Heart right ventricle (tissue), 16 donors: ENCODE data around the gene SLC45A3. TPM values are rescaled to one million over a fixed set of nuclear protein-coding genes. Genes with fewer than 3 reads are reported as not detected.

Experiments used
- ATAC-seq, 8 donors: fragments of 200-7000 bp; cut with Tn5 transposase; one replicate each; pipeline ENCODE4 v1.9.1; 2020; ENCODE audit warnings: mild to moderate bottlenecking in 8 of 8, moderate library complexity in 8 of 8, moderate number of reproducible peaks in 1 of 8
- DNase-seq, 2 donors: peaks; one replicate each; pipeline ENCODE4 v3.0.0-alpha.2; 2020
- H3K27ac ChIP-seq, 10 donors: fragments of 200-600 bp; sonication (generic) in 2 of 10; one replicate each; pipeline versions ENCODE4 v1.5.0 to v1.8.0; 2020 to 2022; ENCODE audit warnings: mild to moderate bottlenecking in 3 of 10
- H3K27me3 ChIP-seq, 7 donors: fragments of 200-600 bp; one replicate each; pipeline ENCODE4 v1.8.0; 2021 to 2022; ENCODE audit warnings: mild to moderate bottlenecking in 2 of 7
- H3K36me3 ChIP-seq, 9 donors: fragments of 200-600 bp; sonication (generic) in 1 of 9; one replicate each; pipeline versions ENCODE4 v1.5.0 to v1.8.0; 2020 to 2022; ENCODE audit warnings: mild to moderate bottlenecking in 2 of 9
- H3K4me1 ChIP-seq, 9 donors: fragments of 200-600 bp; sonication (generic) in 1 of 9; one replicate each; pipeline versions ENCODE4 v1.5.0 to v1.8.0; 2020 to 2022; ENCODE audit warnings: mild to moderate bottlenecking in 4 of 9
- H3K4me3 ChIP-seq, 10 donors: fragments of 200-600 bp; sonication (generic) in 2 of 10; one replicate each; pipeline versions ENCODE4 v1.5.0 to v1.8.0; 2020 to 2022; ENCODE audit warnings: mild to moderate bottlenecking in 7 of 10, moderate library complexity in 2 of 10
- H3K9me3 ChIP-seq, 11 donors: fragments of 200-600 bp in 10 of 11; sonication (generic) in 2 of 11; one replicate each; pipeline versions ENCODE4 v1.5.0 to v1.8.0; 2013 to 2022; ENCODE audit warnings: mild to moderate bottlenecking in 2 of 11, control low read depth in 1 of 11, moderate library complexity in 1 of 11
- WGBS, 2 donors: extraction: QIAGEN DNeasy Blood & Tissue Kit; methylation state at CpG; one replicate each; pipeline ENCODE4 v1.1.7; 2013; ENCODE audit warnings: inconsistent platforms in 1 of 2; 5-methylcytosine and 5-hydroxymethylcytosine counted together
- intact Hi-C, 10 donors: fragments of 100-400 bp; cut with DNase I; formaldehyde crosslinking; loops; one replicate each; pipeline versions ENCODE4 v1.11.1 to v1.14.2; 2022
- polyA plus RNA-seq, 2 donors: library from polyadenylated mRNA; stranded (reverse); fragments of 200-250 nt; gene quantifications; one replicate each; pipeline ENCODE4 v1.2.3, GENCODE V29; 2013
- total RNA-seq, 10 donors: library from RNA; stranded (reverse); fragmentation: NEBNext Ultra II Directional in 3 of 10; extraction: Animal tissue kit (Norgen Biotek cat#: 25700) in 3 of 10; gene quantifications; one replicate each; pipeline versions ENCODE4 v1.2.1 to v1.2.4, GENCODE V29; 2021 to 2023
- TF ChIP-seq, protein P1 (sequence below), 9 donors: fragments of 200-600 bp; sonication (generic) in 2 of 9; IDR thresholded peaks; one replicate each; pipeline versions ENCODE4 v1.5.0 to v1.8.0; 2021 to 2022; ENCODE audit warnings: antibody characterized with exemption in 9 of 9, mild to moderate bottlenecking in 5 of 9, moderate library complexity in 1 of 9
- donor health status: Arrhythmogenic right ventricular cardiomyopathy.
- donor health status: ischemic (EF 13 %, LVEDD 7.1; RV severe dilation, severe dysfunction).
- donor health status: healthy with polysubstance abuse.
- donor health status: DM: no; HTN: yes; CAD: no.
- donor health status: DM: no; HTN: no; CAD: no.
- donor health status: ischemic (EF 25% LVEDD 6.9; RV normal size, moderate dysfunction).
- donor health status: ischemic (EF 25% LVEDD 5.7; RV mildly dilated, moderate dysfunction).
- donor health status: healthy.
- donor health status: DM: yes; HTN: yes; CAD: no.
- donor health status: Ischemic cardiomyopathy.
- donor health status: ischemic (EF 35%, LVEDD 5.7; RV mildly dilated, moderate dysfunction).
- donor health status: nonischemic (EF 11% LVEDD 7.7; RV severe dilation, severe dysfunction).
- donor health status: DM: yes; HTN: yes; CAD: no.
- donor health status: PGD.
- donor health status: ischemic (EF 29% LVEDD 5.4; RV normal size, mild dysfunction).
- donor health status: nonischemic (EF 23%, LVEDD 6.1; RV moderate dilation, normal function).

The SLC45A3 gene
- total and polyA plus RNA-seq, 12 donors, result 1.4 to 7.9 (median 2.2) TPM

- peaks cover 0 to 30% (median 17%) of the 10 kb centered on the region in 9 donors for H3K4me1 ChIP-seq
- TF ChIP-seq, protein P1, sequence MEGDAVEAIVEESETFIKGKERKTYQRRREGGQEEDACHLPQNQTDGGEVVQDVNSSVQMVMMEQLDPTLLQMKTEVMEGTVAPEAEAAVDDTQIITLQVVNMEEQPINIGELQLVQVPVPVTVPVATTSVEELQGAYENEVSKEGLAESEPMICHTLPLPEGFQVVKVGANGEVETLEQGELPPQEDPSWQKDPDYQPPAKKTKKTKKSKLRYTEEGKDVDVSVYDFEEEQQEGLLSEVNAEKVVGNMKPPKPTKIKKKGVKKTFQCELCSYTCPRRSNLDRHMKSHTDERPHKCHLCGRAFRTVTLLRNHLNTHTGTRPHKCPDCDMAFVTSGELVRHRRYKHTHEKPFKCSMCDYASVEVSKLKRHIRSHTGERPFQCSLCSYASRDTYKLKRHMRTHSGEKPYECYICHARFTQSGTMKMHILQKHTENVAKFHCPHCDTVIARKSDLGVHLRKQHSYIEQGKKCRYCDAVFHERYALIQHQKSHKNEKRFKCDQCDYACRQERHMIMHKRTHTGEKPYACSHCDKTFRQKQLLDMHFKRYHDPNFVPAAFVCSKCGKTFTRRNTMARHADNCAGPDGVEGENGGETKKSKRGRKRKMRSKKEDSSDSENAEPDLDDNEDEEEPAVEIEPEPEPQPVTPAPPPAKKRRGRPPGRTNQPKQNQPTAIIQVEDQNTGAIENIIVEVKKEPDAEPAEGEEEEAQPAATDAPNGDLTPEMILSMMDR (IDR thresholded peaks at IDR 0.05), result no peak
- H3K36me3 ChIP-seq, result peaks cover 0 to 85% (median 28%) of the 10 kb centered on the region in 9 donors
- intact Hi-C loops, result no loop called here
- no peak overlapping the region for H3K4me3 ChIP-seq
- 86 to 88% methylated on average over 1 of the region's 1 CpG for WGBS, 2 donors
- H3K27me3 ChIP-seq, result no peaks in the 10 kb centered on the region
- no peak overlapping the region for H3K27ac ChIP-seq
- no peaks in the 10 kb centered on the region for H3K9me3 ChIP-seq
- DNase-seq, result no peak
- no peak for ATAC-seq
These were observed 67.8 kb downstream of the SLC45A3 start for GRCh38 chr1:205612556-205612955.

GRCh38 chr1:205612104-205612503 is 68.2 kb downstream of the SLC45A3 start:
- H3K4me3 ChIP-seq, result no peak overlapping the region
- WGBS, 2 donors, result 81 to 87% methylated on average over 3 of the region's 3 CpGs
- H3K36me3 ChIP-seq, result peaks cover 0 to 85% (median 26%) of the 10 kb centered on the region in 9 donors
- TF ChIP-seq, protein P1 (IDR thresholded peaks at IDR 0.05), result no peak
- no peaks in the 10 kb centered on the region for H3K27me3 ChIP-seq
- ATAC-seq (no peak), DNase-seq (no peak)
- H3K27ac ChIP-seq, result no peak overlapping the region
- H3K9me3 ChIP-seq, result no peaks in the 10 kb centered on the region
- intact Hi-C loops, result no loop called here
- peaks cover 0 to 30% (median 17%) of the 10 kb centered on the region in 9 donors for H3K4me1 ChIP-seq

- Histone ChIP-seq H3K9me3 (no peaks in the 10 kb centered on the region), H3K4me3 (no peak overlapping the region), H3K27ac (peak overlapping the region in 2 of 10 donors; percentile 50 to 51), H3K36me3 (peaks cover 0 to 82% (median 17%) of the 10 kb centered on the region in 9 donors), H3K4me1 (peaks cover 0 to 30% (median 17%) of the 10 kb centered on the region in 9 donors), H3K27me3 (no peaks in the 10 kb centered on the region)
- TF ChIP-seq, protein P1 (IDR thresholded peaks at IDR 0.05), result no peak
- intact Hi-C loops, result no loop called here
- no peak for ATAC-seq
- no peak for DNase-seq
- 67 to 73% methylated on average over 3 of the region's 3 CpGs for WGBS, 2 donors
These were observed 69.3 kb downstream of the SLC45A3 start for GRCh38 chr1:205610901-205611466.

GRCh38 chr1:205610036-205610435 is 70.3 kb downstream of the SLC45A3 start:
- intact Hi-C loops, result no loop called here
- peak overlapping the region in 1 of 10 donors; percentile 28 for H3K27ac ChIP-seq
- DNase-seq (no peak), ATAC-seq (no peak)
- 57 to 69% methylated on average over 2 of the region's 2 CpGs for WGBS, 2 donors
- no peak overlapping the region for H3K4me3 ChIP-seq
- peaks cover 0 to 76% (median 8%) of the 10 kb centered on the region in 9 donors for H3K36me3 ChIP-seq
- H3K9me3 ChIP-seq, result no peaks in the 10 kb centered on the region
- H3K27me3 ChIP-seq, result no peaks in the 10 kb centered on the region
- H3K4me1 ChIP-seq, result peaks cover 0 to 30% (median 17%) of the 10 kb centered on the region in 9 donors
- TF ChIP-seq, protein P1 (IDR thresholded peaks at IDR 0.05), result no peak

Other genes starting within 250 kb of the SLC45A3 start
- under 1 TPM in 1 of 10 donors, not detected in 9; 0.15 TPM for gene BLACAT1, start 224.5 kb downstream of the SLC45A3 start, total RNA-seq
- gene BLACAT1, start 224.5 kb downstream of the SLC45A3 start, polyA plus RNA-seq, result not detected
- 100 to 1,000 TPM; 122 to 199 (median 164) TPM for gene CDK18, start 175.8 kb downstream of the SLC45A3 start, total RNA-seq
- gene CDK18, start 175.8 kb downstream of the SLC45A3 start, polyA plus RNA-seq, result 100 to 1,000 TPM in 1 of 2 donors, 10 to 100 TPM in 1; 41.4 to 156 TPM
- gene ELK4, start 48.5 kb downstream of the SLC45A3 start, total RNA-seq, result 10 to 100 TPM; 34.2 to 45.6 (median 40.2) TPM
- gene ELK4, start 48.5 kb downstream of the SLC45A3 start, polyA plus RNA-seq, result 1 to 10 TPM; 4.7 to 5.9 TPM
- gene NUCKS1, start 69.7 kb upstream of the SLC45A3 start, total RNA-seq, result 100 to 1,000 TPM; 174 to 245 (median 211) TPM
- 100 to 1,000 TPM in 1 of 2 donors, 10 to 100 TPM in 1; 31.8 to 107 TPM for gene NUCKS1, start 69.7 kb upstream of the SLC45A3 start, polyA plus RNA-seq
- gene RAB29, start 95.0 kb upstream of the SLC45A3 start, total RNA-seq, result 10 to 100 TPM in 9 of 10 donors, 1 to 10 TPM in 1; 9.1 to 23.1 (median 16.3) TPM
- gene RAB29, start 95.0 kb upstream of the SLC45A3 start, polyA plus RNA-seq, result 10 to 100 TPM in 1 of 2 donors, 1 to 10 TPM in 1; 5.6 to 10.4 TPM
- 100 to 1,000 TPM; 247 to 566 (median 322) TPM for gene SLC41A1, start 132.7 kb upstream of the SLC45A3 start, total RNA-seq
- 100 to 1,000 TPM in 1 of 2 donors, 10 to 100 TPM in 1; 97.0 to 102 TPM for gene SLC41A1, start 132.7 kb upstream of the SLC45A3 start, polyA plus RNA-seq
- 1 to 10 TPM in 4 of 10 donors, under 1 TPM in 6; 0.12 to 1.9 (median 0.66) TPM for gene PM20D1, start 169.6 kb upstream of the SLC45A3 start, total RNA-seq
- gene PM20D1, start 169.6 kb upstream of the SLC45A3 start, polyA plus RNA-seq, result under 1 TPM; 0.30 to 0.73 TPM